Activated CD4-positive, alpha-beta T cell treated with anti-CD3 and anti-CD28 coated beads, Interleukin-2, amount 50 U/mL, for 1 hour (primary cell): Measurements from ENCODE around the gene EPS8.

Source experiments
- DNase-seq: peaks from one replicate; pipeline ENCODE4 v3.0.0-alpha.2; 2020

Gene EPS8

GRCh38 chr12:15596174-15596573 lies 193.0 kb downstream of the EPS8 start:
- DNase-seq, result no peak

GRCh38 chr12:15592934-15593333 lies 196.3 kb downstream of the EPS8 start:
- no peak for DNase-seq

DNA sequence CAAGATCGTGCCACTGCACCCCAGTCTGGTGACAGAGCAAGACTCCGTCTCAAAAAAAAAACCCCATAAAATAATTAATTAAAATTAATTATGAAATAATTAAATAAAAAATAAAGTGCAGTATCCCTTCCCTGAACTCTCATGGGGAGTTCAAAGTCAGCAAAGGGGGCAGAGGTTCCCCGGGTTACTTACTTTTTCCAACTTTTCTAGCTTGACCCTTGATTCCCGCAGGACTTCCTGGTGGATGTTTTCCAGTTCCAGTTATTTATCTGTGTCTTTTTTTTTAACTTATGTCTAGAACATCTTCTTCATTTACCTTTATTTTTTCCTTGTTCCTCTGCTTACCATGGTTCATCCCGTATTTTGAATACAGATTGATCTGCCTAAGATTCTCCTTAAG lies 197.4 kb downstream of the EPS8 start:
- no peak for DNase-seq

- peak; percentile 18 for DNase-seq
These were observed 198.9 kb downstream of the EPS8 start for GRCh38 chr12:15590180-15590826.

DNA sequence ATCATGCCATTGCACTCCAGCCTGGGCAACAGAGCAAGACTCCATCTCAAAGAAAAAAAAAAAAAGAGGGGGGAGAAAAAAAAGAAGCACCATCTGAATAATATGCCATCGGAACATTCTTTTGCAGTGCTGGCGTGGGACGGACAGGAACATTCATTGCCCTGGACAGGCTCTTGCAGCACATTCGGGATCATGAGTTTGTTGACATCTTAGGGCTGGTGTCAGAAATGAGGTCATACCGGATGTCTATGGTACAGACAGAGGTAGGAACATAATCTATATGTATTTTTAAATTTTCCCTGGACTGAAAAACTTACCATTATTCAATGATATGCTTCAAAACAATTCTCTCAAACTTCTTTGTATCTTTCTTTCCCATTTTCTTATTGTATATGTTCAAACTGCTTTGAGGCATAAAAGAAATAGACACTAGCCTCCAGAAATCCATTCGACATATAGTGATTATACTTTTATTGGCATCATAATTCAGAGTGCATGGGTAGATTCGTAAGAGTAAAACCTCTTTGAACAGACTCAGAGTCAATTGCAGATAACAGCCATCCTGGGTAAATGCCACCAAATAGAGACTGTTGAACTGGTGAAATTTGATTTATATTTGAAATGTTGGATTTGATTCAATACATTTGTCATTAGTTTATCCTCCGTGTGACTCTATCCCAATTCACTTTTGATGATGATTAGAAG lies 199.7 kb downstream of the EPS8 start:
- DNase-seq, result no peak

GRCh38 chr12:15584366-15585041 lies 204.7 kb downstream of the EPS8 start:
- peak; percentile 14 for DNase-seq

- DNase-seq, result no peak
These were observed 205.4 kb downstream of the EPS8 start for GRCh38 chr12:15583804-15584203.

DNA sequence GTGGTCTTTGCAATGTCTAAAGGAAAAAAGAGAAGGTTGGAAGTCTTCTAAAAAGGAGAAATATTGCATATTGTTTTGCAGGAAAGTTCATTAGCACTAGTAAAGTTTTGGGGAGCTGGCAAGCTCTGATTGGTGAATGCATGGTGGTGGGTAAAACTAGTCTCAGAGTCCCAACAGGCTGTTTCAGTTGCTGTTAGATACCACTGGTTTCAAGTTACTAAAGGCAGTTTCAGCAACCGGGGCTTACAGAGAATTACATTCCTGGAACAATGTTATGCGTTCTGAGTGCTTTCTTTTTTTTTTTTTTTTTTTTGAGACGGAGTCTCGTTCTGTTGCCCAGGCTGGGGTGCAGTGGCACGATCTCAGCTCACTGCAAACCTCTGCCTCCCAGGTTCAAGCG lies 208.2 kb downstream of the EPS8 start:
- DNase-seq, result no peak

DNA sequence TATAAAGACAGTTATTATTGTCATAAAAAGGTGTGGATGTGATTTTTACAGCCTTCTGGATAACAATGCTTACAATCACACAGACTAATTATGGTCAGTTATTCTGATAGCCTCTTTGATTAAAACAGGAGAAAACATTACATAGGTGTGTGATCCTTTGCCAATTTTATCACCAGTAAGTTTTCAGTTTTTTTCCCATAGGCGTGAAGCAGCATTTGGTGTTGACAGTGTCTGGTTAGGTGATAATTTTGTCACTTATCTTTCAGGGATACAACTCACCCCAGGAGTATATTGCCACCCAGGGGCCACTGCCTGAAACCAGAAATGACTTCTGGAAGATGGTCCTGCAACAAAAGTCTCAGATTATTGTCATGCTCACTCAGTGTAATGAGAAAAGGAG lies 208.8 kb downstream of the EPS8 start:
- peak; percentile 30 for DNase-seq

DNA sequence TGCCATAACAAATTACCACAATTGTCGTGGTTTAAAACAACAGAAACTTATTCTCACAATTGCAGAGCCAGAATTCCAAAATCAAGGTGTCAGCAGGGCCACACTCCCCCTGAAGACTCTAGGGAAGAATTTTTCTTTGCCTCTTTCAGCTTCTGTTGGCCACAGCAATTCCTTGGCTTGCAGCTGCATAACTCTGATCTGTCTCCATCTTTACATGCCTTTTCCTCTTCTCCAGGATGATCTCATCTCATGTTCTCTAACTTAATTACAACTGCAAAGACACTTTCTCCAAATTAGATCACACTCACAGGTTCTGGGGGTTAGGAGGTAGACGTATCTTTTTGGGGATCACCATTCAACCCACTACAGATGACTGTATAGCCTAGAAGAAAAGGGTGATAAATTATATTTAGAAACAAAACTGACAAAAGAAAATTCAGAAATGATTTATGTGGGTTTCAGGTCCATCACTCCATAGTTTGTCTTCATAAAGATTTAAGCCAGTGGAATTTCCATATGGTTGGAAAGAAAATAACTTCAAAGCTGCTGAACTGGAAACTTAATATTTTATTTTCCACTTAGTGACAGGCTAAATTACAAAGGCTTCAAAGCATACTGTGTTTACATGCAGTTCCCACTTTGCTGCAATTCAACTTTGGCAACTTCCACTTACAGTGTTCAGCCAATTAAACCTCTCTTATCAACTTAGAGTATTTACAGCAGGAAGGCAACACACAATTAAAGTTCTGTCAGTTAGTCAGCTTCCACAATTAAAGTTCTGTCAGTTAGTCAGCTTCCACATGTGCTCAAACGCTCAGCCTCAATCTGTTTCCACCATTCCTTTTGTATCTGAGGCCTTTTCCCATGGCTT lies 213.3 kb downstream of the EPS8 start:
- DNase-seq, result no peak

DNA sequence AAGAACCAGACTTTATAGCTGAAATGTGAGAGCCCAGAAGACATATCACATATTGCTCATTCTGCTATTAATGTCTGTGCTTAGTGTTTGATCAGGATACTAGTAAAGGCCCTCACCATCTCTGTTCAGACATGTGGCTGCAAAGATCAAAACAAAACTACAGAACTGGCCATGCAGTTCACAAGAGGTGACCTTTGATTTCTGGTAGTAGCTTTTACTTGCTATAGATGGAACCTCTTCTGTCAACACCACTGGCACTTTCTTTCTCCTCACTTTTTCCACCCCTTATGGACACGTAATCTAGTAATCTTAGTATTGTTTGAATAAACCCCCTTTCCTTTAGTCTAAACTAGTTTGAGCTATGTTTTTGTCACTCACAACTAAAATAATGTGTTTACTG lies 214.8 kb downstream of the EPS8 start:
- no peak for DNase-seq
